Brain microvascular endothelial cell (primary cell): ENCODE measurements around the gene RPL7A.

Source experiments
- DNase-seq: peaks from one replicate; pipeline ENCODE4 v3.0.0-alpha.2; 2020
- H3K27ac ChIP-seq: fragments of 250-450 bp; sonication (Bioruptor Pico); 2 replicates; pipeline ENCODE4 v1.5.1; 2020; ENCODE audit warnings: mild to moderate bottlenecking, moderate library complexity
- H3K27me3 ChIP-seq: fragments of 250-450 bp; sonication (Bioruptor Pico); replicated peaks from 2 replicates; pipeline ENCODE4 v1.5.1; 2020; ENCODE audit warnings: mild to moderate bottlenecking
- H3K36me3 ChIP-seq: fragments of 250-450 bp; sonication (Bioruptor Pico); replicated peaks from 2 replicates; pipeline ENCODE4 v1.5.1; 2020; ENCODE audit warnings: mild to moderate bottlenecking
- H3K4me3 ChIP-seq: 2 replicates; pipeline ENCODE4 v1.5.1; 2011; ENCODE audit warnings: low read depth, mild to moderate bottlenecking, control low read depth, low read length, moderate library complexity
- CTCF ChIP-seq: IDR thresholded peaks from 2 replicates; pipeline ENCODE4 v1.5.1; 2011; ENCODE audit warnings: low read depth, mild to moderate bottlenecking, moderate library complexity, low read length, control low read depth, inconsistent platforms; ENCODE audit errors: missing control alignments
- in situ Hi-C: cut with HindIII; loops from 2 replicates; pipeline ENCODE4 v1.10.0; 2017; ENCODE audit warnings: low sequenced_read_pairs, low pct_ligation_motif_present

The RPL7A gene

GRCh38 chr9:133304477-133305377, 43.3 kb upstream of the RPL7A start:
- in situ Hi-C loops: no loop called here
- DNase-seq: no peak
- H3K27me3 ChIP-seq: no peaks in the 10 kb centered on the region
- no peaks in the 10 kb centered on the region for H3K36me3 ChIP-seq
- H3K27ac ChIP-seq: no peak overlapping the region
- TF ChIP-seq CTCF: no peak
- no peak overlapping the region for H3K4me3 ChIP-seq

GRCh38 chr9:133305731-133306130, 42.3 kb upstream of the RPL7A start:
- DNase-seq: no peak
- no peaks in the 10 kb centered on the region for H3K36me3 ChIP-seq
- H3K27me3 ChIP-seq: no peaks in the 10 kb centered on the region
- H3K27ac ChIP-seq: no peak overlapping the region
- no peak overlapping the region for H3K4me3 ChIP-seq
- in situ Hi-C loops: no loop called here
- TF ChIP-seq CTCF: no peak

- in situ Hi-C loops: no loop called here
- no peak for DNase-seq
These were observed 41.5 kb upstream of the RPL7A start for GRCh38 chr9:133306242-133307204.

GRCh38 chr9:133307301-133307700, 40.7 kb upstream of the RPL7A start:
- TF ChIP-seq CTCF: no peak
- in situ Hi-C loops: no loop called here
- Histone ChIP-seq H3K4me3 (no peak overlapping the region), H3K27ac (no peak overlapping the region), H3K36me3 (no peaks in the 10 kb centered on the region), H3K27me3 (no peaks in the 10 kb centered on the region)
- no peak for DNase-seq

More at GRCh38 chr9:133306242-133307204, 41.5 kb upstream of the RPL7A start:
- H3K27ac ChIP-seq: no peak overlapping the region
- no peaks in the 10 kb centered on the region for H3K36me3 ChIP-seq
- H3K27me3 ChIP-seq: no peaks in the 10 kb centered on the region
- TF ChIP-seq CTCF: no peak
- no peak overlapping the region for H3K4me3 ChIP-seq

- no peak for TF ChIP-seq CTCF
- Histone ChIP-seq H3K4me3 (no peak overlapping the region), H3K36me3 (no peaks in the 10 kb centered on the region), H3K27me3 (no peaks in the 10 kb centered on the region), H3K27ac (no peak overlapping the region)
- no peak for DNase-seq
- in situ Hi-C loops: no loop called here
These were observed 38.4 kb upstream of the RPL7A start for GRCh38 chr9:133309608-133310007.
